GM12864 (cell line): ENCODE measurements around the gene LSM6.

Experiments
- DNase-seq: peaks from one replicate; pipeline ENCODE4 v3.0.0-alpha.2; 2011; ENCODE audit warnings: low read depth
- H3K4me3 ChIP-seq: 2 replicates; pipeline ENCODE4 v1.5.1; 2011; ENCODE audit warnings: mild to moderate bottlenecking, low read depth, low read length, control low read depth
- CTCF ChIP-seq: IDR thresholded peaks from 2 replicates; pipeline ENCODE4 v1.5.1; 2011; ENCODE audit warnings: low read depth, mild to moderate bottlenecking, moderate library complexity, low read length, control low read depth, inconsistent platforms; ENCODE audit errors: missing control alignments

The LSM6 gene

DNA sequence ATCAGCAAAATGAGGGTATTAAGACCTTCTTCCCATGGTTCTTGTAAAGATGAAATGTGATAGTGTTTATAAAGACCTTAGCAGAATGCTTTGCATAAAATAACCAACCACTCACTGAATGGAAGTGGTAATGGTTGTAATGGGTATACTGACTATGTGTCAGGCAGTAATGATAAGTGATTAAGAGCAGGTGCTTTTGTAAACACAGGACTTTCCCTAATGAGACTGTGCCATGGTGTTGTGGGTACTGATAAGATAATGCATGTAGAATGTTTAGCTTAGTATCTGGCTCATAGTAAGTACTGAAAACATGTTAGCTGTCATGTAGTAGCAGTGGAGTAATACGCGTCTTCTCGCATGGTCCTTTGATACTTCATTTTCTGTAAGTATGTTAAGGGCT lies 6.9 kb downstream of the LSM6 start:
- H3K4me3 ChIP-seq: no peak overlapping the region
- DNase-seq: no peak
- no peak for TF ChIP-seq CTCF

DNA sequence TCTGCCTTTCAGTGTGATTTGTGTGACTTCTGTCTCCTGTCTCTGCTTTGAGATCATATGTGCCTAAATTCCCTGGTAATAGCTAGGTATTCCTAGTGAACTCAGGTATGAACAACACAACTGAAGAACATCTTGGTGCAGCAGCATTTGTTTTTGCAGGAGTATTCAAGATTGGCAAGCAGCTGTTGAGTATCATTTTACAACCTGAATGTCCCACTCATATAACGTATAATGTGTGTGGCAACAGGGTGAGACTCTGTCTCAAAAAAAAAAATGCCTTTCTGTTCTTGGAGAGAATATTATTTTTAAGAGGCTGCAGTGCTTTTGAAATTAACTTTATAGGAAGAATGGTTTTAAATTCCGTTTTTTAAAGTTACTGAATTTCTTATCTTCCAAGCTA lies 7.7 kb downstream of the LSM6 start:
- TF ChIP-seq CTCF: no peak
- no peak for DNase-seq
- no peak overlapping the region for H3K4me3 ChIP-seq

DNA sequence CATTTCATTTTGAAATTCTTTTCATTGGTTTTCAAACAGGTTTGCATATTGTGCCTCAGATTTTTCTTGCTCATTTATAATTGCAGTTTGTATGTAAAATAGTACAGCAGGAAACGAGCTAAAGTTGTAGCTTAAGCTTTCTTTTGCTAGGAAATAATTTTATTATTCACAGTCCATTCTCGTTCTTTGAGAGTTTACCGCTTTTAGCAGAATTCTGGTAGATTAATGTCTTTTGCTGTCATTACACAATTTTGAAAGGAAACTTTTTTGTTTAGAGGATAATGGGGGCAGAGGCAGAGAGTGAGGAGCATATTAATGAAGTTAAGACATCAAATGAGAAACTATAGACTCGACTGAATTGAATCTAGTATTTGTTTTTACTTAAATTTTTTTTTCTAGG lies 10.5 kb downstream of the LSM6 start:
- DNase-seq: no peak
- TF ChIP-seq CTCF: no peak
- no peak overlapping the region for H3K4me3 ChIP-seq

- DNase-seq: no peak
- TF ChIP-seq CTCF: no peak
- H3K4me3 ChIP-seq: no peak overlapping the region
Measured at GRCh38 chr4:146186596-146186995, 11.1 kb downstream of the LSM6 start.

DNA sequence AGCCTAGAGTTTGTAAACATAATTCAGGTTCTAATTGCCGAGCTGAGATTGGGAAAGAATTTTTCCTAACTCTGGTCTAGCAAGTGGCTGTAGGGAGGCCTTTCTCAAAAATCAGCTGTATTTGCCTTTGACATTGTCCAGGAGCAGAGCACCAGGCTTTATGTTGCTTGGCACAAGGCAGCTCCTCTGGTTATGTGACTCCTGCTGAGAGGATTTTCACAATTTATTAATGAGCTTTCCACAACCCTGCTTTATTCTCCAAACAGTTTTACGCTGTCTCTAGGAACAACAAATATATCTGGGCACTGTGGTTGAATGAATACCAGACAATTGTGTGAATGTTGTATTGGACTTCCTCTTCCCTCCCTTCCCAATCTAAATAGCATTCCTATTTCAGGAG lies 14.9 kb downstream of the LSM6 start:
- TF ChIP-seq CTCF: no peak
- H3K4me3 ChIP-seq: no peak overlapping the region
- no peak for DNase-seq

DNA sequence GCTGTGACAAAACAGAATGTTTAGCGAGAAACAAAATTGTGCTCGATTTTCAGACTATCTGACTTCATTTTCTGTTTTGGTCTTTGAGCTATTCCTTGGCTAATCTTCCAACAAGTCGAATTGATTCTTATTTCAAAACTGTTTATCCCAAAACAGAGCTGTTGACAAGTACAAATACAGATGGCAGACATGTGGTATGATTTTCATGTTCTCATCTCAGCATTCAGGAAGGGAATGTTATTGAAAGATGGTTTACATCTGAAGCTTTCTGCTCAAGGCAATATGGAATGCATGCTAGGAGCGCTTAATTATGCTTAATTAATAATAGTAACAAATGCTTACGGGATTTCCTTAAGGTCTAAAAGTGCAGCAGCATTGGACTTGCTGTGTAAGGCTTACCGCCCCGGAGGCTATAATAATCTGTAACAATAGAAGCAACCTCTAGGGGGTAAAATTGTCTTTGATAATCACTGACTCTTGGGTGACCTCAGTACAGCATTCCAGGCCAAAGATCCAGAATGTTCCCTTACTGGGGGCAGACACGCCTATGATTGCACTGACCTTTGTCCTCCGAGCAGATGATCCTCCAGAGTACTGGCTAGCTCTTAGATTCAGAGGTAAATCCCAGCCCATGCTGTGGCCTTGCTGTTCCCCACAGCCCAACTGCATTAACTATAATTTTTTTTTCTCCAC lies 16.4 kb downstream of the LSM6 start:
- H3K4me3 ChIP-seq: no peak overlapping the region
- DNase-seq: no peak
- TF ChIP-seq CTCF: no peak

DNA sequence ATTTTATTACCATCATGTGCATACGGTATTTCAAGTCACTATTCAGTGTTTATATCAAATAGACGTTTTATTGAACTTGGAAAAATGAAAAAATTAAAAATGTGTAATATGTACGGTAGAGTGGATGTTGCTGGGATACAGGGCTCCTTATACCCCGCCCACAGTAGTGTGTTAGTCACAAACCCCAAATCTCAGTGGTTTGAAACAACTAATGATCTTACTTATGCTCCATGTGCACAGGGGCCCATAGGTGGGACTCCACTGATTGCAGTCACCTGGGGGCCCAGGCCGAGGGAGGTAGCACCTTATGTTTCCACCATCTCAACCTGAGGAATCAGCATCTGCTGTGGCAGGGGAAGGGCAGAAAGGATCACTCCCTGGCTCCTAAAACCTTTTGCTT lies 18.1 kb downstream of the LSM6 start:
- no peak for TF ChIP-seq CTCF
- DNase-seq: no peak
- H3K4me3 ChIP-seq: no peak overlapping the region
